H9 (cell line): ENCODE results near the gene FAM3D. TPM values are rescaled to one million over a fixed set of nuclear protein-coding genes. Genes with fewer than 3 reads are reported as not detected.

Experiments
- DNase-seq: peaks from one replicate; pipeline ENCODE4 v3.0.0-alpha.2; 2017
- H2AFZ ChIP-seq: one replicate; pipeline ENCODE4 v1.6.1; 2013; ENCODE audit warnings: mild to moderate bottlenecking, low read length, control low read depth, moderate library complexity
- H2AK5ac ChIP-seq: 2 replicates; pipeline ENCODE4 v1.6.1; 2013; ENCODE audit warnings: low read length, control low read depth, mixed read lengths; ENCODE audit not compliant: insufficient read length
- H2BK120ac ChIP-seq: one replicate; pipeline ENCODE4 v1.6.1; 2013; ENCODE audit warnings: low read depth, mild to moderate bottlenecking, low read length, control low read depth, inconsistent platforms; ENCODE audit not compliant: poor library complexity, severe bottlenecking
- H2BK12ac ChIP-seq: 2 replicates; pipeline ENCODE4 v1.6.1; 2013; ENCODE audit warnings: low read length, control low read depth, mixed read lengths, low read depth; ENCODE audit not compliant: insufficient read length
- H2BK15ac ChIP-seq: 2 replicates; pipeline ENCODE4 v1.6.1; 2013; ENCODE audit warnings: low read depth, low read length, control low read depth
- H2BK20ac ChIP-seq: one replicate; pipeline ENCODE4 v1.6.1; 2013; ENCODE audit warnings: low read depth, mild to moderate bottlenecking, low read length, control low read depth, inconsistent platforms; ENCODE audit not compliant: poor library complexity, severe bottlenecking
- H2BK5ac ChIP-seq: 2 replicates; pipeline ENCODE4 v1.6.1; 2013; ENCODE audit warnings: low read length, control low read depth, mixed read lengths; ENCODE audit not compliant: insufficient read length
- H3K14ac ChIP-seq: 2 replicates; pipeline ENCODE4 v1.6.1; 2013; ENCODE audit warnings: low read length, control low read depth; ENCODE audit not compliant: insufficient read depth
- H3K18ac ChIP-seq: 2 replicates; pipeline ENCODE4 v1.6.1; 2013; ENCODE audit warnings: low read depth, mild to moderate bottlenecking, mixed read lengths, low read length, control low read depth; ENCODE audit not compliant: insufficient read length
- H3K23ac ChIP-seq: 2 replicates; pipeline ENCODE4 v1.6.1; 2013; ENCODE audit warnings: low read length, control low read depth, mixed read lengths, low read depth; ENCODE audit not compliant: insufficient read length
- H3K23me2 ChIP-seq: 2 replicates; pipeline ENCODE4 v1.6.1; 2013; ENCODE audit warnings: low read depth, mild to moderate bottlenecking, mixed read lengths, low read length, control low read depth; ENCODE audit not compliant: insufficient read length, poor library complexity, severe bottlenecking
- H3K27ac ChIP-seq: 2 replicates; pipeline ENCODE4 v1.5.1; 2013; ENCODE audit warnings: low read length, control low read depth, mixed read lengths, low read depth; ENCODE audit not compliant: insufficient read length
- H3K27me3 ChIP-seq: 2 replicates; pipeline ENCODE4 v1.6.1; 2013; ENCODE audit warnings: low read length, control low read depth, inconsistent platforms; ENCODE audit not compliant: insufficient read depth
- H3K4ac ChIP-seq: 2 replicates; pipeline ENCODE4 v1.6.1; 2013; ENCODE audit warnings: low read depth, mild to moderate bottlenecking, control low read depth, inconsistent platforms, low read length, moderate library complexity
- H3K4me1 ChIP-seq: 2 replicates; pipeline ENCODE4 v1.6.1; 2013; ENCODE audit warnings: low read length, control low read depth, inconsistent platforms; ENCODE audit not compliant: insufficient read depth
- H3K4me2 ChIP-seq: 2 replicates; pipeline ENCODE4 v1.6.1; 2013; ENCODE audit warnings: low read length, control low read depth, mixed read lengths; ENCODE audit not compliant: insufficient read length, insufficient read depth
- H3K56ac ChIP-seq: 2 replicates; pipeline ENCODE4 v1.6.1; 2013; ENCODE audit warnings: low read depth, mild to moderate bottlenecking, mixed read lengths, low read length, control low read depth; ENCODE audit not compliant: insufficient read length
- H3K79me1 ChIP-seq: 2 replicates; pipeline ENCODE4 v1.6.1; 2013; ENCODE audit warnings: low read depth, mild to moderate bottlenecking, moderate library complexity, low read length, control low read depth, inconsistent platforms; ENCODE audit not compliant: insufficient read depth, poor library complexity, severe bottlenecking
- H3K79me2 ChIP-seq: 2 replicates; pipeline ENCODE4 v1.6.1; 2013; ENCODE audit warnings: low read length, control low read depth, inconsistent platforms; ENCODE audit not compliant: insufficient read depth
- H3K9ac ChIP-seq: 2 replicates; pipeline ENCODE4 v1.6.1; 2013; ENCODE audit warnings: low read length, control low read depth, mixed read lengths; ENCODE audit not compliant: insufficient read length; ENCODE audit errors: extremely low read depth
- H3K9me3 ChIP-seq: one replicate; pipeline ENCODE4 v1.6.1; 2013; ENCODE audit warnings: low read depth, low read length, inconsistent platforms; ENCODE audit not compliant: control insufficient read depth
- H3T11ph ChIP-seq: one replicate; pipeline ENCODE4 v1.6.1; 2013; ENCODE audit warnings: mild to moderate bottlenecking, low read length, control low read depth, inconsistent platforms
- H4K20me1 ChIP-seq: one replicate; pipeline ENCODE4 v1.6.1; 2013; ENCODE audit not compliant: control insufficient read depth, insufficient read length, insufficient read depth
- H4K5ac ChIP-seq: 2 replicates; pipeline ENCODE4 v1.6.1; 2013; ENCODE audit warnings: low read depth, mild to moderate bottlenecking, mixed read lengths, low read length, control low read depth; ENCODE audit not compliant: insufficient read length
- H4K8ac ChIP-seq: replicated peaks from 2 replicates; pipeline ENCODE4 v1.6.1; 2013; ENCODE audit warnings: low read length, control low read depth, mixed read lengths, low read depth; ENCODE audit not compliant: insufficient read length
- H4K91ac ChIP-seq: 2 replicates; pipeline ENCODE4 v1.6.1; 2013; ENCODE audit warnings: low read depth, mild to moderate bottlenecking, moderate library complexity, mixed read lengths, low read length, control low read depth; ENCODE audit not compliant: insufficient read length
- H3K27ac Mint-ChIP-seq, 3 experiments: 2 replicates in 2 of 3; 3 replicates in 1 of 3; pipeline ENCODE4 v1.8.0; 2020 to 2021; ENCODE audit warnings: mixed read lengths in 3 of 3, mild to moderate bottlenecking in 1 of 3, moderate library complexity in 1 of 3
- H3K27me3 Mint-ChIP-seq: 2 replicates; pipeline ENCODE4 v1.8.0; 2021; ENCODE audit warnings: low read depth, mild to moderate bottlenecking, moderate library complexity, mixed read lengths
- H3K36me3 Mint-ChIP-seq, 3 experiments: 2 replicates in 2 of 3; 3 replicates in 1 of 3; pipeline ENCODE4 v1.8.0; 2020 to 2021; ENCODE audit warnings: low read depth in 3 of 3, mixed read lengths in 3 of 3; ENCODE audit not compliant: insufficient read depth in 1 of 3
- H3K4me1 Mint-ChIP-seq, 2 experiments: 2 replicates each; pipeline ENCODE4 v1.8.0; 2020; ENCODE audit warnings: mixed read lengths in 2 of 2
- H3K4me3 Mint-ChIP-seq, 2 experiments: 2 replicates in 1 of 2; 3 replicates in 1 of 2; pipeline ENCODE4 v1.8.0; 2020 to 2021; ENCODE audit warnings: mild to moderate bottlenecking in 2 of 2, mixed read lengths in 2 of 2, moderate library complexity in 1 of 2
- H3K9me3 Mint-ChIP-seq, 2 experiments: 2 replicates in 1 of 2; 3 replicates in 1 of 2; pipeline ENCODE4 v1.8.0; 2020; ENCODE audit warnings: mild to moderate bottlenecking in 2 of 2, mixed read lengths in 2 of 2, moderate library complexity in 1 of 2
- WGBS: extraction: QIAGEN DNeasy Blood & Tissue Kit; methylation state at CpG from one replicate; pipeline ENCODE4 v1.1.7; 2013; ENCODE audit warnings: missing lambda C conversion rate, low lambda C conversion rate, mixed read lengths; ENCODE audit not compliant: insufficient read length; ENCODE audit errors: extremely low coverage; 5-methylcytosine and 5-hydroxymethylcytosine counted together
- total RNA-seq: library from RNA; stranded (reverse); gene quantifications from 2 replicates; pipeline ENCODE4 v1.2.1, GENCODE V29; 2021
- TF ChIP-seq, protein P1 (sequence below): fragments of 200-600 bp; sonication (generic); conservative IDR thresholded peaks from 3 replicates; pipeline ENCODE4 v1.8.0; 2021; ENCODE audit warnings: antibody characterized with exemption, mild to moderate bottlenecking

The FAM3D gene
- total RNA-seq, 1 experiment from 2014 or later, result not detected

DNA sequence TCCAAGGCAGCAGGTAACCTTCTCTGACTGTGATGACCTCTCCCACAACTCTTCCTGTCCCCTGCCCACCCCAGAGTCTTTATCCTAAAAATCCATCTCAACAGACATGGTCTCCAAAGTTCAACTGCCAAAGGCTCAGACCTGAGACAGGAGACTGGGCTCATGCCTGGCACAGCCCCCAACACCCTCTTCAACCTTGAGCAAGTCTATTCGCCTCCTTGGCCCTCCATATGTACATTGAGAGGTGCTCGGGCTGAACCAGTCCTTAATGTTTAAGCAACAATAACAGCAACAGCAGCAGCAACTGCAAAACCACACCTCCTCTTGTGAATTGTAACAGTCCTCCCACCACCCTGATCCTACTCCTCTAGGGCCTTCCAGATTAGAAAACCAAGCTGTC lies 9.9 kb downstream of the FAM3D start:
- H4K5ac ChIP-seq, result no peak overlapping the region
- no peak overlapping the region for H2BK120ac ChIP-seq
- no peaks in the 10 kb centered on the region for H4K20me1 ChIP-seq
- no peak for DNase-seq
- Mint-ChIP-seq H3K4me3 (no peak overlapping the region), H3K36me3 (no peaks in the 10 kb centered on the region), H3K27ac (no peak overlapping the region), H3K9me3 (peaks cover 0 to 3% of the 10 kb centered on the region in 2 experiments; a peak in 2 of 5 replicates), H3K4me1 (peaks cover 2 to 7% of the 10 kb centered on the region in 2 experiments; a peak in 3 of 4 replicates), H3K27me3 (peaks cover 30% of the 10 kb centered on the region)
- no peaks in the 10 kb centered on the region for H3K23me2 ChIP-seq
- H3K4ac ChIP-seq, result no peak overlapping the region
- no peak overlapping the region for H3K18ac ChIP-seq
- no peak overlapping the region for H2AFZ ChIP-seq
- H3K14ac ChIP-seq, result no peak overlapping the region
- no peak overlapping the region for H4K8ac ChIP-seq
- no peaks in the 10 kb centered on the region for H3K9me3 ChIP-seq
- TF ChIP-seq, protein P1, sequence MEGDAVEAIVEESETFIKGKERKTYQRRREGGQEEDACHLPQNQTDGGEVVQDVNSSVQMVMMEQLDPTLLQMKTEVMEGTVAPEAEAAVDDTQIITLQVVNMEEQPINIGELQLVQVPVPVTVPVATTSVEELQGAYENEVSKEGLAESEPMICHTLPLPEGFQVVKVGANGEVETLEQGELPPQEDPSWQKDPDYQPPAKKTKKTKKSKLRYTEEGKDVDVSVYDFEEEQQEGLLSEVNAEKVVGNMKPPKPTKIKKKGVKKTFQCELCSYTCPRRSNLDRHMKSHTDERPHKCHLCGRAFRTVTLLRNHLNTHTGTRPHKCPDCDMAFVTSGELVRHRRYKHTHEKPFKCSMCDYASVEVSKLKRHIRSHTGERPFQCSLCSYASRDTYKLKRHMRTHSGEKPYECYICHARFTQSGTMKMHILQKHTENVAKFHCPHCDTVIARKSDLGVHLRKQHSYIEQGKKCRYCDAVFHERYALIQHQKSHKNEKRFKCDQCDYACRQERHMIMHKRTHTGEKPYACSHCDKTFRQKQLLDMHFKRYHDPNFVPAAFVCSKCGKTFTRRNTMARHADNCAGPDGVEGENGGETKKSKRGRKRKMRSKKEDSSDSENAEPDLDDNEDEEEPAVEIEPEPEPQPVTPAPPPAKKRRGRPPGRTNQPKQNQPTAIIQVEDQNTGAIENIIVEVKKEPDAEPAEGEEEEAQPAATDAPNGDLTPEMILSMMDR, result no peak
- H3K79me2 ChIP-seq, result no peaks in the 10 kb centered on the region
- H2AK5ac ChIP-seq, result no peak overlapping the region
- H3T11ph ChIP-seq, result no peak overlapping the region
- H2BK15ac ChIP-seq, result no peak overlapping the region
- H2BK20ac ChIP-seq, result no peak overlapping the region
- no peak overlapping the region for H4K91ac ChIP-seq
- no peak overlapping the region for H3K56ac ChIP-seq
- no peaks in the 10 kb centered on the region for H3K27me3 ChIP-seq
- H2BK5ac ChIP-seq, result no peak overlapping the region
- no peaks in the 10 kb centered on the region for H3K79me1 ChIP-seq
- H3K27ac ChIP-seq, result no peak overlapping the region
- no CpG with 5 or more reads among the region's 2 CpGs for WGBS
- no peak overlapping the region for H3K4me2 ChIP-seq
- no peak overlapping the region for H3K23ac ChIP-seq
- H3K4me1 ChIP-seq, result no peaks in the 10 kb centered on the region
- no peak overlapping the region for H2BK12ac ChIP-seq
- H3K9ac ChIP-seq, result no peak overlapping the region
